Left renal cortex interstitium (tissue), 4 donors: ENCODE measurements around the gene ZNF740. TPM values are rescaled to one million over a fixed set of nuclear protein-coding genes. Genes with fewer than 3 reads are reported as not detected.

Experiments
- DNase-seq, 4 donors: peaks; one replicate each; pipeline ENCODE4 v3.0.0-alpha.2; 2013; ENCODE audit warnings: low read depth in 4 of 4, low spot score in 2 of 4, missing footprints in 1 of 4
- polyA plus RNA-seq, 4 donors: library from polyadenylated mRNA; unstranded; fragments of 120-200 nt; gene quantifications; one replicate each; pipeline ENCODE4 v1.2.1, GENCODE V29; 2013; ENCODE audit not compliant: insufficient read length in 4 of 4

ZNF740 gene
- polyA plus RNA-seq, 4 donors = 64.1 to 80.8 (median 67.7) TPM

- no peak for DNase-seq
These were observed 61.3 kb downstream of the ZNF740 start for GRCh38 chr12:53241623-53242412.

- no peak for DNase-seq
These were observed 63.8 kb downstream of the ZNF740 start for GRCh38 chr12:53244337-53244736.

Other genes starting within 250 kb of the ZNF740 start
- 100 to 1,000 TPM; 164 to 178 (median 168) TPM for gene KRT18, start 231.6 kb upstream of the ZNF740 start, polyA plus RNA-seq
- gene EIF4B, start 174.3 kb upstream of the ZNF740 start, polyA plus RNA-seq = 100 to 1,000 TPM; 463 to 558 (median 490) TPM
- gene TNS2, start 130.7 kb upstream of the ZNF740 start, polyA plus RNA-seq = 100 to 1,000 TPM in 2 of 4 donors, 10 to 100 TPM in 2; 66.5 to 168 (median 112) TPM
- 10 to 100 TPM; 17.2 to 22.9 (median 20.0) TPM for gene SPRYD3, start 101.3 kb upstream of the ZNF740 start, polyA plus RNA-seq
- 10 to 100 TPM; 11.2 to 22.5 (median 14.4) TPM for gene IGFBP6, start 83.1 kb upstream of the ZNF740 start, polyA plus RNA-seq
- 1 to 10 TPM; 1.2 to 3.1 (median 1.6) TPM for gene SOAT2, start 77.2 kb upstream of the ZNF740 start, polyA plus RNA-seq
- gene CSAD, start 203 bp downstream of the ZNF740 start, polyA plus RNA-seq = 100 to 1,000 TPM in 2 of 4 donors, 10 to 100 TPM in 2; 25.9 to 126 (median 69.1) TPM
- gene ITGB7, start 26.5 kb downstream of the ZNF740 start, polyA plus RNA-seq = 1 to 10 TPM; 1.2 to 1.7 (median 1.3) TPM
- 10 to 100 TPM; 27.5 to 39.6 (median 36.5) TPM for gene RARG, start 51.5 kb downstream of the ZNF740 start, polyA plus RNA-seq
- gene ESPL1, start 87.6 kb downstream of the ZNF740 start, polyA plus RNA-seq = 10 to 100 TPM in 2 of 4 donors, 1 to 10 TPM in 2; 8.7 to 18.1 (median 11.4) TPM
- 100 to 1,000 TPM; 589 to 875 (median 641) TPM for gene PFDN5, start 114.8 kb downstream of the ZNF740 start, polyA plus RNA-seq
- 10 to 100 TPM; 48.4 to 60.0 (median 57.7) TPM for gene MYG1, start 119.0 kb downstream of the ZNF740 start, polyA plus RNA-seq
- gene AAAS, start 140.9 kb downstream of the ZNF740 start, polyA plus RNA-seq = 10 to 100 TPM; 68.2 to 95.5 (median 83.3) TPM
- under 1 TPM; 0.21 to 0.41 (median 0.29) TPM for gene SP7, start 155.6 kb downstream of the ZNF740 start, polyA plus RNA-seq
- gene SP1, start 199.5 kb downstream of the ZNF740 start, polyA plus RNA-seq = 10 to 100 TPM; 65.1 to 84.2 (median 78.0) TPM
- under 1 TPM; 0.24 to 0.65 (median 0.45) TPM for gene AMHR2, start 243.1 kb downstream of the ZNF740 start, polyA plus RNA-seq